Spleen (tissue), 11 donors: ENCODE measurements around the gene IGFBP6. TPM values are rescaled to one million over a fixed set of nuclear protein-coding genes. Genes with fewer than 3 reads are reported as not detected.

ENCODE experiments used
- DNase-seq: peaks from one replicate; pipeline ENCODE4 v3.0.0-alpha.2; 2020
- H3K27ac ChIP-seq, 8 donors: fragments of 200-600 bp; sonication (generic) in 7 of 8; 1 replicate in 4 of 8; 2 replicates in 4 of 8; pipeline versions ENCODE4 v1.5.0 to v1.8.0; 2016 to 2021; ENCODE audit warnings: inconsistent platforms in 4 of 8, mild to moderate bottlenecking in 4 of 8, moderate library complexity in 1 of 8
- H3K27me3 ChIP-seq, 7 donors: fragments of 200-600 bp; sonication (generic) in 6 of 7; replicated peaks in 1 of 7; 1 replicate in 4 of 7; 2 replicates in 3 of 7; pipeline versions ENCODE4 v1.5.0 to v1.8.0; 2016 to 2021; ENCODE audit warnings: inconsistent platforms in 3 of 7, mild to moderate bottlenecking in 1 of 7
- H3K36me3 ChIP-seq, 6 donors: fragments of 200-600 bp; sonication (generic) in 5 of 6; 1 replicate in 4 of 6; 2 replicates in 2 of 6; pipeline versions ENCODE4 v1.5.0 to v1.8.0; 2016 to 2021; ENCODE audit warnings: inconsistent platforms in 2 of 6
- H3K4me1 ChIP-seq, 6 donors: fragments of 200-600 bp; sonication (generic) in 5 of 6; 1 replicate in 3 of 6; 2 replicates in 3 of 6; pipeline versions ENCODE4 v1.5.0 to v1.8.0; 2016 to 2021; ENCODE audit warnings: inconsistent platforms in 3 of 6
- H3K4me3 ChIP-seq, 8 donors: fragments of 200-600 bp; sonication (generic) in 7 of 8; 1 replicate in 4 of 8; 2 replicates in 4 of 8; pipeline versions ENCODE4 v1.5.0 to v1.8.0; 2016 to 2021; ENCODE audit warnings: inconsistent platforms in 4 of 8, mild to moderate bottlenecking in 4 of 8, moderate library complexity in 2 of 8
- H3K9me3 ChIP-seq, 8 donors: fragments of 200-600 bp; sonication (generic) in 7 of 8; 1 replicate in 4 of 8; 2 replicates in 4 of 8; pipeline versions ENCODE4 v1.5.0 to v1.8.0; 2016 to 2021; ENCODE audit warnings: inconsistent platforms in 4 of 8
- POLR2A ChIP-seq, 3 donors: fragments of 450-650 bp; IDR thresholded peaks; one replicate each; pipeline ENCODE4 v1.5.1; 2017; ENCODE audit warnings: antibody characterized with exemption in 3 of 3, mild to moderate bottlenecking in 1 of 3
- POLR2AphosphoS5 ChIP-seq, 3 donors: sonication (generic); formaldehyde crosslinking; IDR thresholded peaks; one replicate each; pipeline ENCODE4 v1.5.1; 2017; ENCODE audit warnings: antibody characterized with exemption in 3 of 3
- WGBS, 5 donors: extraction: QIAGEN DNeasy Blood & Tissue Kit in 3 of 5; methylation state at CpG; one replicate each; pipeline versions ENCODE4 v1.1.5 to v1.1.7; 2013 to 2018; 5-methylcytosine and 5-hydroxymethylcytosine counted together
- intact Hi-C: fragments of 100-400 bp; cut with DNase I; formaldehyde crosslinking; loops from one replicate; pipeline ENCODE4 v1.15.0; 2023; ENCODE audit warnings: low total_unique reads
- polyA plus RNA-seq, 3 donors: library from polyadenylated mRNA; stranded (reverse); fragments of 200-250 nt; gene quantifications; one replicate each; pipeline ENCODE4 v1.2.1, GENCODE V29; 2013
- total RNA-seq, 7 donors: library from RNA; depleted of rRNA in 3 of 7; stranded (reverse); fragments of >200 nt in 3 of 7; fragmentation: NEBNext Ultra II Directional in 4 of 7; extraction: Animal tissue kit (Norgen Biotek cat#: 25700) in 4 of 7; gene quantifications; one replicate each; pipeline versions ENCODE4 v1.1.0 to v1.2.1, GENCODE V29; 2016 to 2021
- TF ChIP-seq, protein P1 (sequence below), 11 experiments: fragments of 200-600 bp in 7 of 11; fragments of 450-650 bp in 4 of 11; sonication (generic) in 4 of 11; IDR thresholded peaks in 8 of 11; conservative IDR thresholded peaks in 3 of 11; 1 replicate in 7 of 11; 2 replicates in 4 of 11; pipeline versions ENCODE4 v1.4.0 to v1.8.0; 2016 to 2021; ENCODE audit warnings: antibody characterized with exemption in 11 of 11, inconsistent platforms in 4 of 11, mild to moderate bottlenecking in 1 of 11
- donor health status: healthy with polysubstance abuse.
- donor health status: DM: no; HTN: no; CAD: no; lungs with moderate emphysema.
- donor health status: DM: no; HTN: no; CAD: no.
- donor health status: Bipolar disorder and iron deficiency.
- donor health status: healthy.
- donor health status: DM: no; HTN: no; CAD: no.
- donor health status: DM: yes; HTN: yes; CAD: no.

IGFBP6 gene
- total and polyA plus RNA-seq, 10 donors, result 35.2 to 183 (median 80.0) TPM

GRCh38 chr12:53058674-53059433, 38.6 kb upstream of the IGFBP6 start:
- no peaks in the 10 kb centered on the region for H3K9me3 ChIP-seq
- TF ChIP-seq POLR2AphosphoS5 (IDR thresholded peaks at IDR 0.05), result peak; percentile 17 to 69 (median 41)
- TF ChIP-seq, protein P1, sequence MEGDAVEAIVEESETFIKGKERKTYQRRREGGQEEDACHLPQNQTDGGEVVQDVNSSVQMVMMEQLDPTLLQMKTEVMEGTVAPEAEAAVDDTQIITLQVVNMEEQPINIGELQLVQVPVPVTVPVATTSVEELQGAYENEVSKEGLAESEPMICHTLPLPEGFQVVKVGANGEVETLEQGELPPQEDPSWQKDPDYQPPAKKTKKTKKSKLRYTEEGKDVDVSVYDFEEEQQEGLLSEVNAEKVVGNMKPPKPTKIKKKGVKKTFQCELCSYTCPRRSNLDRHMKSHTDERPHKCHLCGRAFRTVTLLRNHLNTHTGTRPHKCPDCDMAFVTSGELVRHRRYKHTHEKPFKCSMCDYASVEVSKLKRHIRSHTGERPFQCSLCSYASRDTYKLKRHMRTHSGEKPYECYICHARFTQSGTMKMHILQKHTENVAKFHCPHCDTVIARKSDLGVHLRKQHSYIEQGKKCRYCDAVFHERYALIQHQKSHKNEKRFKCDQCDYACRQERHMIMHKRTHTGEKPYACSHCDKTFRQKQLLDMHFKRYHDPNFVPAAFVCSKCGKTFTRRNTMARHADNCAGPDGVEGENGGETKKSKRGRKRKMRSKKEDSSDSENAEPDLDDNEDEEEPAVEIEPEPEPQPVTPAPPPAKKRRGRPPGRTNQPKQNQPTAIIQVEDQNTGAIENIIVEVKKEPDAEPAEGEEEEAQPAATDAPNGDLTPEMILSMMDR (IDR thresholded peaks at IDR 0.05 in 8 of 11, conservative IDR thresholded peaks at IDR 0.05 in 3 of 11), result no peak
- H3K4me3 ChIP-seq, result no peak overlapping the region
- DNase-seq, result peak; percentile 70
- H3K4me1 ChIP-seq, result peaks cover 4 to 97% (median 39%) of the 10 kb centered on the region in 6 donors
- H3K27me3 ChIP-seq, result peaks cover 0 to 11% (median 0%) of the 10 kb centered on the region in 7 donors
- peaks cover 0 to 92% (median 47%) of the 10 kb centered on the region in 6 donors for H3K36me3 ChIP-seq
- H3K27ac ChIP-seq, result peak overlapping the region in 4 of 8 donors; percentile 59 to 94 (median 69)
- 71 to 91% (median 87%) methylated on average over 21 to 35 of the region's 35 CpGs for WGBS, 5 donors
- intact Hi-C loops, result no loop called here

GRCh38 chr12:53059434-53060063, 37.9 kb upstream of the IGFBP6 start:
- peak in 2 of 3 donors; percentile 53 to 79 for TF ChIP-seq POLR2AphosphoS5 (IDR thresholded peaks at IDR 0.05)
- TF ChIP-seq POLR2A (IDR thresholded peaks at IDR 0.05), result no peak
- DNase-seq, result no peak
- H3K4me3 ChIP-seq, result no peak overlapping the region
- peak overlapping the region in 5 of 8 donors; percentile 5 to 94 (median 59) for H3K27ac ChIP-seq
- WGBS, 5 donors, result 85 to 94% (median 87%) methylated on average over 3 to 24 of the region's 24 CpGs
- intact Hi-C loops, result no loop called here
- peaks cover 0 to 11% (median 0%) of the 10 kb centered on the region in 7 donors for H3K27me3 ChIP-seq
- peaks cover 0 to 98% (median 54%) of the 10 kb centered on the region in 6 donors for H3K36me3 ChIP-seq
- peaks cover 0 to 95% (median 34%) of the 10 kb centered on the region in 6 donors for H3K4me1 ChIP-seq
- no peaks in the 10 kb centered on the region for H3K9me3 ChIP-seq

DNA sequence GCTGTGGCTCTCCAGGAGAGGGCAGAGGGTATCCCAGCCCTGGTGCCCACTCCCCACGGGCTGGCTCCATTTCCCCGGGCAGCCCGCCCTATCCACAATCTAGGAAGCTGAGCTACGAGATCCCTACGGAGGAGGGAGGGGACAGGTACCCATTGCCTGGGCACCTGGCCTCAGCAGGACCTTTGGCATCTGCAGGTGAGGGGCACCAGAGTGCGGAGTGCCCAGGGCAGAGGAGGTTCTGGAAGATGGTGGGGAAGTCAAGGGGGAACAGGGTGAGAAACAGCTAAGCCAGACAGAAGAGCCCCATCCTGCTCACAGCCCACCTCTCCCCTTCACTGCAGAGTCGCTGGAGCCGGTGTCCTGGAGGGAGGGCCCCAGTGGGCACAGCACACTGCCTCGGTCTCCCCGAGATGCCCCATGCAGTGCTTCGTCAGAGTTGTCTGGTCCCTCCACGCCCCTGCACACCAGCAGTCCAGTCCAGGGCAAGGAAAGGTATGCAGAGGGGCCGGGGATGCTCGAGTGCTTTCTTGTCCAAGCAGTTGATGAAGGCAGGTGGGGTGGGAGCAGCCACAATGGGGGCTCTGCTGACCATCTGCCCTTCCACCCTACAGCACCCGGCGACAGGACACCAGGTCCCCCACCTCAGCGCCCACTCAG, 37.3 kb upstream of the IGFBP6 start:
- no peaks in the 10 kb centered on the region for H3K9me3 ChIP-seq
- TF ChIP-seq, protein P1 (IDR thresholded peaks at IDR 0.05 in 8 of 11, conservative IDR thresholded peaks at IDR 0.05 in 3 of 11), result no peak
- peak in 2 of 3 donors; percentile 5 to 21 for TF ChIP-seq POLR2AphosphoS5 (IDR thresholded peaks at IDR 0.05)
- H3K4me1 ChIP-seq, result peaks cover 0 to 91% (median 31%) of the 10 kb centered on the region in 6 donors
- no peak overlapping the region for H3K4me3 ChIP-seq
- peak overlapping the region in 6 of 8 donors; percentile 5 to 94 (median 59) for H3K27ac ChIP-seq
- WGBS, 5 donors, result 65 to 84% (median 82%) methylated on average over 9 to 17 of the region's 17 CpGs
- no peak for DNase-seq
- H3K36me3 ChIP-seq, result peaks cover 0 to 100% (median 60%) of the 10 kb centered on the region in 6 donors
- peaks cover 0 to 11% (median 0%) of the 10 kb centered on the region in 7 donors for H3K27me3 ChIP-seq
- intact Hi-C loops, result no loop called here

- Histone ChIP-seq H3K4me3 (no peak overlapping the region), H3K4me1 (peaks cover 1 to 91% (median 30%) of the 10 kb centered on the region in 6 donors), H3K27ac (peak overlapping the region in 7 of 8 donors; percentile 5 to 94 (median 59)), H3K36me3 (peaks cover 0 to 100% (median 63%) of the 10 kb centered on the region in 6 donors), H3K9me3 (no peaks in the 10 kb centered on the region), H3K27me3 (peaks cover 0 to 11% (median 0%) of the 10 kb centered on the region in 7 donors)
- DNase-seq, result peak; percentile 77
- TF ChIP-seq, protein P1 (IDR thresholded peaks at IDR 0.05 in 8 of 11, conservative IDR thresholded peaks at IDR 0.05 in 3 of 11), result no peak
- no peak for TF ChIP-seq POLR2A (IDR thresholded peaks at IDR 0.05)
- peak; percentile 3 to 81 (median 61) for TF ChIP-seq POLR2AphosphoS5 (IDR thresholded peaks at IDR 0.05)
- intact Hi-C loops, result no loop called here
- 53 to 64% (median 63%) methylated on average over 8 to 18 of the region's 18 CpGs for WGBS, 5 donors
Observed at GRCh38 chr12:53060721-53061276, 36.7 kb upstream of the IGFBP6 start.
